ENCODE measurements around the gene FAM162A. TPM values are rescaled to one million over a fixed set of nuclear protein-coding genes. Genes with fewer than 3 reads are reported as not detected.
A peak's percentile ranks its signal among the peaks of the same experiment; 100 is the strongest.

FAM162A gene
- total and polyA plus RNA-seq, 7 donors, result 36.0 to 127 (median 66.5) TPM

GRCh38 chr3:122415104-122415744 lies 31.2 kb downstream of the FAM162A start:
- H3K9me3 ChIP-seq, result no peaks in the 10 kb centered on the region

GRCh38 chr3:122415762-122416654 lies 32.0 kb downstream of the FAM162A start, which contains the start of gene WDR5B:
TSS of gene WDR5B (minus strand) at chr3:122416062. CDS start at chr3:122415528, 534 bp downstream.
- Histone ChIP-seq H3K27ac (peak within 1 kb of the TSS; percentile 94), H3K9me3 (no peaks in the 10 kb centered on the region), H3K4me3 (peak within 1 kb of the TSS; percentile 76), H3K36me3 (ENCODE audit: insufficient read depth in 1 of 2, low read depth in 1 of 2) (peaks cover 0 to 7% of the 10 kb centered on the region in 2 donors), H3K27me3 (ENCODE audit: insufficient read depth in 3 of 3, low read length in 2 of 3) (no peaks in the 10 kb centered on the region), H3K4me1 (peaks cover 35% of the 10 kb centered on the region)
- ATAC-seq (peak; percentile 93 to 95 (median 94)), DNase-seq (peak; percentile 97 to 99)
- intact Hi-C loops (cut with DNase I), result loop anchor here in 1 of 2 donors (5.0 kb wide), 1 partner anchor 96 kb away; the partner anchor contains the start of gene KPNA1
- WGBS, 3 donors, result 0% methylated on average over 48 of the region's 48 CpGs
- TF ChIP-seq CTCF (IDR thresholded peaks at IDR 0.05), result peak; percentile 12

More at GRCh38 chr3:122415104-122415744, 31.2 kb downstream of the FAM162A start:
- H3K27me3 ChIP-seq (ENCODE audit: insufficient read depth in 3 of 3, low read length in 2 of 3), result no peaks in the 10 kb centered on the region
- H3K36me3 ChIP-seq (ENCODE audit: insufficient read depth in 1 of 2, low read depth in 1 of 2), result peaks cover 0 to 15% of the 10 kb centered on the region in 2 donors
- intact Hi-C loops (cut with DNase I), result loop anchor here in 1 of 2 donors (5.0 kb wide), 1 partner anchor 97 kb away; the partner anchor contains the start of gene KPNA1
- WGBS, 3 donors, result 17 to 20% (median 18%) methylated on average over 10 of the region's 10 CpGs
- peaks cover 34% of the 10 kb centered on the region for H3K4me1 ChIP-seq
- no peak for TF ChIP-seq CTCF (IDR thresholded peaks at IDR 0.05)
- peak overlapping the region; percentile 76 for H3K4me3 ChIP-seq
- DNase-seq (peak; percentile 16 to 62), ATAC-seq (peak; percentile 60 to 74 (median 69))
- peak overlapping the region; percentile 94 for H3K27ac ChIP-seq

- peak overlapping the region; percentile 94 for H3K27ac ChIP-seq
- WGBS, 3 donors, result 34 to 48% (median 46%) methylated on average over 14 of the region's 14 CpGs
- peak in 2 of 4 donors; percentile 17 to 40 for ATAC-seq
Observed at GRCh38 chr3:122416966-122417365, 33.0 kb downstream of the FAM162A start.

GRCh38 chr3:122421101-122421500 lies 37.1 kb downstream of the FAM162A start:
- no peak overlapping the region for H3K4me3 ChIP-seq
- no peaks in the 10 kb centered on the region for H3K27me3 ChIP-seq (ENCODE audit: insufficient read depth in 3 of 3, low read length in 2 of 3)
- ATAC-seq, result no peak
- 92 to 98% (median 93%) methylated on average over 4 of the region's 4 CpGs for WGBS, 3 donors
- peaks cover 14% of the 10 kb centered on the region for H3K4me1 ChIP-seq
- intact Hi-C loops (cut with DNase I), result no loop called here
- no peaks in the 10 kb centered on the region for H3K9me3 ChIP-seq
- no peak for DNase-seq
- no peak for TF ChIP-seq CTCF (IDR thresholded peaks at IDR 0.05)
- H3K27ac ChIP-seq, result no peak overlapping the region
- H3K36me3 ChIP-seq (ENCODE audit: insufficient read depth in 1 of 2, low read depth in 1 of 2), result peaks cover 8 to 45% of the 10 kb centered on the region in 2 donors

More at GRCh38 chr3:122416966-122417365, 33.0 kb downstream of the FAM162A start:
- peak; percentile 13 to 60 for DNase-seq
- Histone ChIP-seq H3K9me3 (no peaks in the 10 kb centered on the region), H3K36me3 (ENCODE audit: insufficient read depth in 1 of 2, low read depth in 1 of 2) (peaks cover 0 to 10% of the 10 kb centered on the region in 2 donors), H3K27me3 (ENCODE audit: insufficient read depth in 3 of 3, low read length in 2 of 3) (no peaks in the 10 kb centered on the region), H3K4me1 (peaks cover 35% of the 10 kb centered on the region), H3K4me3 (peak overlapping the region; percentile 76)
- no peak for TF ChIP-seq CTCF (IDR thresholded peaks at IDR 0.05)
- intact Hi-C loops (cut with DNase I), result loop anchor here in 1 of 2 donors (5.0 kb wide), 1 partner anchor 95 kb away; the partner anchor contains the start of gene KPNA1

Measured in psoas muscle (tissue), 8 donors.